HK-2 (cell line): ENCODE results near the gene UMAD1.

Experiments used
- DNase-seq: peaks from one replicate; pipeline ENCODE4 v3.0.0-alpha.2; 2018; ENCODE audit not compliant: unreplicated experiment

UMAD1 gene

DNA sequence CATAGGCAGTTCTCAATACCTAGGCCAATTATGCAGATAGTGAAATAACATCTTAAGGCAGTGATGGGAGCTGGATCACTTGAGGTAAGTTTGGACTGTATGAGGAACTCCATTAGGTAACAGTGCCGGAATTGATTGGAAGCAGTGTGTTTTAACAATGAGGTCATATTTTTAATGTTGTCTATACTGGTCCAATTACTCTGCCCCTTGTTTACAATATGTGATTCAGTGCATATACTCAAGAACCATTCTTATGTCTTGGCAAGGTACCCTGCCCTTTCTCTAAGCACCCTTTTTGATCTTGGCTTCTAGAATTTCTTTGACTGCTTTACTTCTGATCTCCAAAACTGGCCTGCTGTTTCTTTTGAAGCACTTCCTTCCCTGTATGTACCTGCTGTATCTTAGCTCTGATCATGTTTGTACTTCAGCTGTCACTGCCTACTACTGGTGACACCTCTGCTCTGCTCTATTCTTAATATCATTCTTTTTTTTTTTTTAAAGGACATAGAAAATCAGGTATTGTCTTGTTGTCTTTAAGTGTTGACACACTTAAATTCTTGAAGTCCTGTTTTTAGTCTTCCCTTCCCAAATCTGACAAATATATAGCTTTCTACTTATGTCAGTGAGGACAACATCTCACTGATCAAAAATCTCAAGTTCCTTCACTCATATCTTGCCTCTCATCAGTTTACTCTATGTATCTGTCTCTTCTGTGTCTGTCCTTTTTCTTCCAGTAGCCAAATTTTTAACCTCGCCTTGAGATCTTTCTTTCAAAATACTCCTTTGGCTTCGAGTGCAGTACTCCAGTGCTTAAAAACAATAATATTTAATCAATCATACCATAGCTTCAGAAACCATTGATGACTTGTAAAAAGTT lies 124.2 kb downstream of the UMAD1 start:
- no peak for DNase-seq

DNA sequence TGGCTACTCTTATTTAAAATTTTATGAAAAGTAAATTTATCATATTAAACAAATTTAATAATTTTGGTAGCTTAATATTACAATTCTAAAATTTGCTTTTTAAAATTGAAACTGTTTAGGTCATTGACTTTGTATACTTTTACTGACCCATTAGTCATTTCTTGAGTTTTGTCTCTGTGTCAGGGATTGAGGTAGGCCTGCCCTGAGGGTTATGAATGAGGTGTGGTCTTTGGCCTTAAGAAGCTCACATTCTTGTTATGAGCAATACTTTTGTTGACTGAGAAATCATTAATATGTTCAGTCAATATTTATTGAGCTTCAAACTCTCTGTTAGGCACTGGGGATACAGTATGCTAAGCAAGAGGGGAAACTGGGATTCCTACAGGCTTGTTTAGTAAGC lies 124.9 kb downstream of the UMAD1 start:
- DNase-seq, result no peak

DNA sequence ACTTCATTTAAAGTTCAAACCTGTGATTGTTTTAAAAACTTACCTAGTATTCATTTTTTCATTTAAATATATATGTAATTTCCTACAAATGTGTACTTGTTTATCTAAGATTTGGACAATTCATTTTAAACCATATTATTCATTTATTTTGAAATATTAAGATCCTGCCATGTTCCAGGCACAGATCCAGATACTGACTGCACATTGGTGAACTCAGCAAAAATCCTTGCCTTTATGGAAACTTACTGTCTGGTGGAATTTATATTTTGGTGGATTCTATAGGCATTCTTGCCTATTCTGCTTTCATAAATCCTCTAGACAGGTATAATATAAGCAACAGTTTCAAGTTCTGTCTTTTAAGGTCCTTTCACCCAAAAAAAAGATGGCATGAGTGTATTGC lies 126.1 kb downstream of the UMAD1 start:
- DNase-seq, result no peak

DNA sequence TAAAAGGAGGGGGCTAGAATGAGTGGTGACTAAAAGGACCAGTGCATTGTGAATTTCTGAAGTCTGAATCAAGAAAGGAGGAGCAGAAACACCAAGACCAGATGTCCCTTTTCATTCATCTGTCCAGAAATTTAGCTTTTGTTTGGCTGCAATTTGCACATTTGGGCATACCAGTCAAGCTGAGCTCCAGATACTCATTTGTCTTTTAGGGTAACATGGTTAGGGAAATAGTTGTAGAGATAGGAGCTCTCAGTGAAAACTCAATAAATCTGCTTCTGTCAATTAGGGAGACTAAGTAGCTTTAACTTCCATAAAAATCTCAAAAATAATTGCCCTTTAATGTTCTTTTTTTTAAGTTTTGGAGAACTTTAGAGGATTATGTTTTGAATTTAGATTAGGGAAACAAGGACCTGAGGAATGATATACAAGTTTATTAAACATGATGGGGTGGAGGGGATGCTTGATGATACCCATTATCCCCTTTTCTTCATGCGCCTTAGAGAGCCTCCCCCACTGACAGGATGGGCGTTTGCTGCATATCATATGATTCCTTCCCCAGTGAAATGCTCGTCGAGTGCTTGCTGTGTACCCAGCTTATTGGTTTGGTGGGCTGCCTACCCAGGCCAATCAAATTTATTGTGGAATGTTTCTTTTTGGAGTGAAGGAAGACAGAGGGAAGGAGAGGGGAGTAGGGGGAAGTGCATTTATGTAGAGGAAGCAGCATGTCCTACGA lies 128.6 kb downstream of the UMAD1 start:
- no peak for DNase-seq

DNA sequence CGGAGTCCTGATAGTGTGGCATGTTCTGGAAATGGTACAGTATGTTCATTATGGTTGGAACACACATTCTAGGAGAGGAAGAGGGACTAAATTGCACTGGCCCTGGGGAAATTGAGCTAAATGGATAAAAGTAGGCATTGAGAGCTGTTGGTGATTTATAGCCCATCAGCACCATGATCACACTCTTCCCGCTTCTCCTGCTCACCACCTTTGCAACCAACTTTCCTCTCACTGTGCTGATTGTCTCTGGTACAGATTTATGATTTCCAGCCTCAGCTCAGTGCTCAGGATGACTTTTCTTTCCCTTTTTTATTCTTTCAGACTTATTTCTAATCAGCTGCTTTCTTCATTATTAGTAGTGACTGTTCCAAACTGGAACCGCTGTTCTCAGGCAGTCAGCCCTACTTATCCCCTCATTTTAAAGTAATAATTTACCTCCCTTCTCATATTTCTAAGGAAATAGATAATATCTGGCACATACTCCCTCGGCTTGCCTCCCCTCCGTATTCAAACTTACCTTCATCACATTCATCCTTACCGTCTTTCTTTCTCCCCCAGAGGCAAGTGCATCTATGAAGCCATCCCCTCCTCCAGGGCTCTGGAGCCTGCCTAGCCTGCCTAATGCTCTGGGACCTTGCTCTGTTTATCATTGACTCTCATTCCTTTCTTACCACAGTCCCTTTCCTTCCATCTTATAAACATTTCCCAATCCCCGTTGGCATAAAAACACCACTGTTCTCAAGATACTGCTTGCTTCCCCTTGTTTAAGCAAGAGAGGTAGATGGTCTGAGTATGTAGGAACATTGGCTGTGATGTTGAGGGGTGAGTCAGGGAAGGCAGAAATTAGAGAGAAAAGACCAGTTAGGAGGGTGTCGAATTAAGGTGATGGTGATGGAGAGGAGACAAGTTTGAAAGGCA lies 129.4 kb downstream of the UMAD1 start:
- DNase-seq, result no peak

DNA sequence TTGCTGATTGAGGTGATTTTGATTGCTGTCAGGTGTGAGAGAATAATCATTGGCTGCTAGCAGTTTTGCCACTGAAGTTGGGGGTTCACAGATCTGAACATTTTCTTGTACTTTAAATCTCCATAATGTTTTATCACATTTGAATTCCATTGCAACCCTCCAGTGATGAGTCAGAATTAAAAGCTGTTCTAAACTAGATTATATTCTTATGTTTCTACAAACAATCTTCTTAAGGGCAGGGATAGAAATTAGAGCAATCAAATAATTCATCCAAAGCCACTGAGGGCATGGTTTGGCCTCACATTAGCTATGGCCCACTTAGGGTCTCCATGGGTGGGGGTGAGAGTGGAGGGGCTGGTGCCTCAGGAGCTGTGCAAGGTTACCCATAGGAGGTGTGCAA lies 130.9 kb downstream of the UMAD1 start:
- no peak for DNase-seq

DNA sequence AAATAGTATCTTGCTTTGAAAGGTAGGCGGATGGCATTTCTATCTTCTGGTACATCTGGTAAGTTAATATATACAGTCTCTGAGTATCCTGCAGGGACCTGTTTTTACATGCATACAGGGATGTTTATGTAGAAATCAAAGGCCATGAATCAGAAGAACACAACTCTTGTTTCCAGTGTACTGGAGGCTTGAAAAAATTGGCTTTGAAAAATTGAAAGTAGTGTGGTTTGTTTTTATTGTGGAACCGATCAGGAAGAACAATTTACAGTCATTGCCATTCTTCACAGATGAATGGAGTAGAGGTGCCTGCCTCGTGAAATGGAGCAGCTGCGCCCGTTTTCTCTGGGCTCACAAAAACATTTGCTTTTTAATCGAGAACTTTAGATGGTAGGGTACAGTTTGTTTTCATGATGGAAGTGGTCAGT lies 131.9 kb downstream of the UMAD1 start:
- DNase-seq, result no peak

DNA sequence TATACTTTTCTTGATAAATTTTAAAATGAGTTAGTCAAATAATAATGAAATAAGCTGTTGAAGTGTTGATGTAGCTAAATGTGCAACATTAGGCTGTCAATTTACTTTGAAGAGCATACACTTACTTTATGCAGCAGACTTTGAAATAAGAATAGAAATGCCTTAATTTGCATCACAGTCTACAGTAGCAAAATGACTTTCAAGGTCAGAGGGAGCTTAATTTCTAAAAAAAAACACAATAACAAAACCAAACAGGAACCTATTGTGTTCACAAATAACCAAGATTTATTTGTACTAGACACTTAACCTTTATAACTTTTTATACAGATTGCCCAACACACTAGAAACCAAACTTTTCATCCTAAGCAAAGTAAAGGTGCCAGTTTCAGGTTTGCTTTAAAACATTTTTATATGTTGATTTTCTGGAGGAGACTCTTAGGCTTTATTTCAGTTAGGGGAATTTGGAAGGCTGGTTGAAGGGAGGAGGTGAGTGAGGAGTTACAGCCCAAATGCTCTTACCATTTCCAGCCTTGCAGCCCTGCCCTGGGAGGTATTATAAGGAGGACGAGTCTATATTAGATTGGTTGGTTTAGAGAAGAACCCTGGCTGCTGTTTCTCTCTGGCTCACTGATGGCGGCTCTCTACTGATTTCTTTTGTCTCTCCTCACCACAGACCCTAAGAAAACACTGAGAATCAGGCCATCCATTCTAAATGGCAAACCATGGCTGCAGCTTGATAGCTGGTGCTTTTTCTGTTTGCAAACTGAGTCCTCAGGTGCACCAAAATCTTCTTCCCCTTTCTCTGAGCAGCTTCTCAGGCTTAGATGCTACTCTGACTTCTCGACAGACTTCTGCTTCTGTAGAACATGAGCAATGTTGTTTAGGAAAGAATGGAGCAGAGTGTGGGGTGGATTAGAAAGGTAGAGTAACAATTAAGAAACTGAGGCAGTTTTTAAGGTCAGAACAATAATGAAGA lies 133.1 kb downstream of the UMAD1 start:
- no peak for DNase-seq

DNA sequence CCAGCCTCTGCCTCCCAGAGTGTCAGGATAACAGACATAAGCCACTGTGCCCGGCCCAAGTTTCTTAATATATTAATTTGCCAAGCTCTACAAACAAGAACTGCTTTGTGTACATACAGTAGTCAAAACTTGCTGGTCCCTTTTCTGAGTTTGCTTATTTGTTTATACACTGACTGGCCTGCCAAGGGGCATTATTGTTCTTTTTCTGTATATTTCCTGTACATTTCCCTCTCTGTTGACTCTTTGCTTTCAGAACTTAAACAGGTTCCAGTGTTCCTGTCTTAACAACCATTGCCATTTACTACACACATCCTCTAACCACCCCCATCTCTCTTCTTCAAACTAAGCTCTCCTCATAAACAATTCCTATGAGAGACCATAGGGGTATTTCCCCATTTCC lies 139.3 kb downstream of the UMAD1 start:
- DNase-seq, result no peak

DNA sequence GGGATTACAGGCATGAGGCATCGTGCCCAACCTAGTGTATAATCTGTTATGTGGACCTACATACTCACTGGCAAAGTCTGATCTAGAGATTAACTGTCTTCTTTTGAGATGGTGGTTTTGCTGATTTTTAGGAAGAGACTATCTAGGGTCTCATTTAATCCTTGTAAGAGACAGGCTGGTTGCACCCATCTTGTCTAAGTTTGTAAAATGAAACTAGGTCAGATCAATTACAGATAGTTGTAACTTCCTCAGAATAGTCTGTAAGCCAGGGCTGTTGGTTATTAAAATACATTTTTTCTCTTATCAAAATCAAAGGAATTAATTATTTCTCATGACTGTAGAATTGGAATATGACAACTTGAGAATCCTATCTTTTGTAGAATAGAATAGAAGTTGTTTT lies 142.4 kb downstream of the UMAD1 start:
- no peak for DNase-seq

DNA sequence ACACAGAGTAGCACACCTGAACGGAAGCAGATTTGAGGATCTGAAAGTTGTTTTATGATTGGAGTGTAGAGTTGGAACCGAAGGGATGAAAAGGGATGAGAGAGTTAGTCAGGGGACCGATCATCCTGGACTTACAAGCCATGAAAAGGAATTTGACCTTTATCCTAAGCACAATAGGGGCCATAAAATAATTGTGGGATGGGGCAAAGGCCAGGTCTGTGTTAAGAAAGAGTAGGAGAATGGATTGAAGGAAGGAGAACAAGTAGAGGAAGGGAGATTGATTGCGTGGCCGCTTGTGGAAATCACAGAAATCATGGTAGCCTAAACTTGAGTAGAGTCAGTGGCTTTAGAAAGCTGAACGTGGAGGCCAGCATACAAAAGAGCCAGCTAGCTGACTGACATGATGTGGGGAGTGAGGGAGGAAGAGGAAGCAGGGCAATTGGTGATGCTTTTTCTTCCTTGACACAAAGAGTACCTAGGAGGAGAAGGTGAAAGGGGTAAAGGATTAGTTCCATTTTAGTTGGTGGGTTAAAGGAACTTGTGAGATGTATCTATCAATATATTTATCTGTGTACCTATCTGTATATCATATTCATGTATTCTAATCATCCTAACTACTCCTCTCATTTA lies 144.9 kb downstream of the UMAD1 start:
- DNase-seq, result no peak

DNA sequence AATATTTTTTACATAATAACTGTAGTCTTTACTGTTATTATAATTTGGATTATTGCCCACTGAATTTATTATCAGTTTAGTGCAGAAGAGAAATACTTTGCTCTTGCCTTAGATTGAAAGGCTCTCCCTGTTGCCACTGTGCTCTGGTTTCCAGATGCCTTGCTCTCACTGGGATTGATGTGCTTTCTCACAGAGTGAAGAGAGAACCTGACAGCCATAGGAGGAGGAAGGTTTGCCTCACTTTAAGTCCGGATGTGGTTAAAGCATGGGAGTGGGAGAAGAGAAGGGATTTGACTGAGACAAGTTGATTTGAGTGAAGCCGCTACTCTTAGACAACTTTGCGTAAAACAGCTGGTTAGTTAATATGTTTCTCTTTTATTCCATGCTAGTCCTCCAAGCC lies 146.0 kb downstream of the UMAD1 start:
- DNase-seq, result no peak

DNA sequence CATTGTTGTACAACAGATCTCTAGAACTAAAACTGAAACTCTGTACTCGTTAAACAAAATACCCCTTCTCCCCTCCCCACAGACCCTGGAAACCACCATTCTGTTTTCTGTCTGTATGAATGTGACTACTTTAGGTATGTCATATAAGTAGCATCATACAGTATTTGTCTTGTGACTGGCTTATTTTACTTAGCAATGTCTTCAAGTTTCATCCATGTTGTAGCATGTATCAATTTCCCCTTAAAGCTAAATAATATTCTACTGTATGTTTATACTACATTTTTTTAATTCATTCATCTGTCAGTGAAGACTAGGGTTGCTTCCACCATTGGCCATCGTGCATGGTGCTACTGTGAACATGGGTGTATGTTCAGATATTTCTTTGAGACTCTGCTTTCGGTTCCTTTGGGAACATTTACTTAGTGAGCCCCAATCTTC lies 149.0 kb downstream of the UMAD1 start:
- DNase-seq, result no peak

DNA sequence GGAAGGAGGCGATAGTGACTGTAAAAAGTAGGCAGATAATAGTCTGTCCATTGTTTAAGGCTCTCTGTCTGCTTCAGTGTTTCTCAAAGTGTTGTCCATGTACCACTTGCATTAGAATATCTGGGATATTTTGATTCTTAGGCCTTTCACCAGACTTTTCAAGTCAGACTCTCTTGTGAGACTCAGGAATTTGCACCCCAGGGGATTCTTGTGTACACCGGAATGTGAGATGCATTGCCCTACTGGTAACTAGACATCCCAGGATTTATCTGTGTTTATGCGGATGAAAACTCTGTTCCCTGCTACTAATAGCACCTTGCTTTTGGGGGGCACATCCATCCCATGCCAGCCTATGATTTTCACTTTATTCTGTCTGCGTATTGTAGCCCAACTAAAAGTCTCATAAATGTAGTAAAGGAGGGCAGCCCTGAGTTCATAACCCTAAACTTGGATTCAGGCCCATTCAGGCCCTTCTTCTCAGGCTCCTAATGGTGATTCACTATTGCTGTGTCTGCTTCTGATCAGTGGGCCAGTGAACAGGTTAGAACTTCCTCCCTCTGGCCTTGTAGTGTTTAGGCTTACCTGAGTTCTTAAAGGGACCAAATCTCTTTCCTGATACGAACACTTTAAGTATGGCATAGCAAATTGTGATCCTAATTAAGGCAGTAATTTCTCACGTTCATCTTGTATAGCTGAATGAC lies 149.6 kb downstream of the UMAD1 start:
- DNase-seq, result no peak

DNA sequence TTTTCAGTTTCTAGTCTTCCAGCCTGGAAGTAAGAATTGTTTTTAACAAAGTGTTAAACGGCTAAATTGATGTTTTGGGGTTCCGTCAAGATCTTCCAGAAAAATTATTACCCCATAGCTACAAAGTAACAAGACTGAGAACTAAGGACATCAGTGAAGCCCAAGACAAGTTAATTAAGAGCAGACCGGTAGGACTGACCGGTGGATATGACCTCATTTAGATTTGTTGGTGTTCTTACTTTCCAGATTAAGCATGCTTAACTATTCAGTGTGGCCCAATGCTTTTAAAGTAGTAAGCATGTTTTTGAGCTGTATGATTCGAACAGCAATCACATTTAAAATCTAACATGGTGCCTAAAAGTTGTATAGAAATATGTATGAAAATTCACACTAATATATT lies 151.0 kb downstream of the UMAD1 start:
- DNase-seq, result no peak

DNA sequence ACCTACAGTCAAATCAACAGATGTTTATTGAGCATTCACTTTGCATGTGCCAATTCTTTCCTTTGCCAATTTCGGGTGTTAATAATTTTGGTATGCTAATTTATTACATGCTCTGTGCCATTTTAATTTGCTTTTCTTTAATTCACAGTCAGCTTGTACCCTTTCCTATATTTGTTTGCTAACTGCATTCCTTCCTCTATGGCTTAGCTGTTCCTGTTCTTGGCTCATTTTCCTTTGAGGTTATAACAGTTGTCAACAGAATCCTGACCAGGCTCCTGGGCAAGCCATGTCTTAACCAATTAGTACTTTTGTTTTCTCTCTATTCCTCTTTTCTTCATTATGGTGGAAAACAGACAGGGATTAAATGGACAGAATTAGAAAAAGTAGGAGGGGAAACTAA lies 151.5 kb downstream of the UMAD1 start:
- no peak for DNase-seq

DNA sequence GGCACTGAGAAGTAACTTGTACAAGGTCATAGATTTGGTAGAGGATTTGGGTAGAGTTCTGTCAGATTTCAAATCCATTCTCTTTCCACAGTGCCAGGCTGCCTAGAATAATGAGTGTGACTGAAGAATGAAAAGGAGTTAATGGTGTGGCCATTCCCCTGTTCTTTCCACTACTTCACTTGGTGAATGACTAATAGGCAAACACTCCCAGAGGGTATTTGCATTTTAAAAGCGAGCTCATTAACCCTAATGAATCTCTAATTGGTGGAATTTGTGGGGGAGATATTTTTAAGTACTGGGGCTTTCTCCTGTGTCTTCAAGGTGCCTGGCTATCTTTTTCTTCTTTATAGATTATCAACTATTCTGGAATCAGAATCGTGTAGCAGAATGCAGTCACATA lies 152.7 kb downstream of the UMAD1 start:
- no peak for DNase-seq

DNA sequence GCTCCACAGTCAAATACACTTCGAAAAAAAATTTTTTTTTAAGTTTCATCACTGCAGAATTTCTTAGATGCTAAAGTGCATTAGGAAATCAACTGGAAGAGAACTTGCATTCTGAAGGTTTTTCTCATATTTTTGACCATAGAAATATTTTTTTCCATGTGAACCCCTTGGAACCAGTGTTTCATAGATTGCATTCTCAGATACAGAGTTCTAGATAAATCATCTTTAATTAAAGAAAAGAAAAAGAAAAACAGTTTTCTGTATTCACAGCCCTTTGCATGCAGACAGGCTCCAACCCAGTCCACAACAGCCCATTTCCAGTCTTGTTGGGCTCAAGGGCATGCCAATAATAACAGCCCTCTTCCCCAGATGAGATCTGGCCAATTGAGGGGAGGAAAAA lies 153.4 kb downstream of the UMAD1 start:
- no peak for DNase-seq

DNA sequence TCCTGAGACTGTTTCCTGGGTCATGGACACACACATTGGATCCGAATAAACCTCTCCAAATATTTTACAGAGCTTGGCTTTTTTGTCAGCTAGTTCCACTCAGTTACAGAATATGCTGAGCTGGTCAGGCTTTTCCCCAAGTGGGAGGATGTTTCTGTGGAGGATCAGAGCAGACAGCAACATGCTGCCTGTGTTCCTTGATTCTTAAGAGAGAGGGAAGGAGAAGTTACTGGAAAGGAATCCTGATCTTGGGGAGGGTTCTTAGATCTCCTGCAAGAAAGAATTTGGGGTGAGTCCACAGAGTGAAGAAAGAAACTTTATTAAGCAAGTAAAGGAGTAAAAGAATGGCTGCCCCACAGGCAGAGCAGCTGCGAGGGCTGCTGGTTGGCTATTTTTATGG lies 154.7 kb downstream of the UMAD1 start:
- DNase-seq, result no peak

DNA sequence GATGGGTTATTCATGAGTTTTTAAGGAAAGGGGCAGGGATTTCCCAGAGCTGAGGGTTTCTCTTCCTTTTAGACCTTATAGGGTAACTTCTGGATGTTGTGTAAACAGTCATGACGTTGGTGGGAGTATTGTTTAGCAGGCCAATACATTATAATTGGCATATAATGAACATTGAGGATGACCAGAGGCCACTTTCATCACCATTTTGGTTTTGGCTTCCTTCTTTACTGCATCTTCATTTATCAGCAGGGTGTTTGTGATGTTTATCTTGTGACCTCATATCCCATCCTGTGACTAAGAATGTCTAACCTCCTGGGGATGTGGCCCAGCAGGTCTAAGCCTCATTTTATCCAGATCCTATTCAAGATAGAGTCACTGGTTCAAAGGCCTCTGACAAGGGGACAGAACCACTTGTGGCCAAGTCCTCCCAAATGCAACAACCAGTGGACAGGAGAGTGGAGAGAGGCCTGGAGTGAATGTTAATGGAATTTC lies 155.1 kb downstream of the UMAD1 start:
- no peak for DNase-seq
